ENCODE data around the gene CYP24A1. TPM values are rescaled to one million over a fixed set of nuclear protein-coding genes. Genes with fewer than 3 reads are reported as not detected.

CYP24A1 gene
- total and polyA plus RNA-seq, 2 donors (not counting 3 experiments of a cell fraction or from before 2014, with no cell fraction given) = not detected

DNA sequence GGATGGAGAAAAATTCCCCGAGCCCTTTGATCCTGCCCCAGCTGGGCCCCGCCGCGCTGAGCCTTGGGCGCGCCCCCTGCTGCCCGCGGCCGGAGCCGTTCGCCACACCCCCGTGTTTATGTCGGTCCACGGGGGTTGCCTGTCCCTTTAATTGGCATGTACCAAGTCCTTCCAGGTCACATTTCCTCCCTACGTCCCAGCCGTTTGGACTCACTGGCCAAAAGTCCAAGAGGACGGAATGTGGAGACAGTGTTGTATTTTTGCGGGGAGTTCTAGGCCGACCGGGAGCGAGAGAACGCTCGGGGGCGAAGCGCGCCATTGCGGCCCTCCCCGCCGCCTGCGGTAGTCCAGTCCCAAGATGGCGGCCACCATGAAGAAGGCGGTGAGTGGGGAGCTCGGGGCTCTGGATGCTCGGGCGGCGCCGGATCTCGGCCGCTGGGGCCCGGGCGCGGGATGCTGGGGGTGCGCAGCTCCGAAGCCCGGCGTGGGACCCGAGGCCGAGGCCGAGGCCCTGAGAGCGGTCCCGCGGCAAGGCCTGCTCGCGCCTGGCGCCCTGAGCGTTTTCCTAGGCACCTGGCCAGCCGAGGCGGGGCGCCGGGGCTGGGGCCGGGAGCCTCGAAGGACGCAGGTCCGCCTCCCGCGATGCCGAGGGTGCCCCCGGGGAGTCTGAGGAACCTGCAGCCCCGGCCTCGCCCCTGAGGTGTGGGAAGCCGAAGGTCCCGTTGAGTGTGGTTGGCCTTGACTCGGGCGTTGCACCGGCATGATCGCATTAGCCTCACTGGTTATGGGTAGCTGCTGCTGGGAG lies 34.2 kb upstream of the CYP24A1 start, which contains the start of gene PFDN4:
PFDN4 (plus strand) TSS at position 345 of the 805 bp plus-strand sequence; CDS start at position 359, 14 bp downstream.
- peak; percentile 89 for FAIRE-seq
- CTCF ChIA-PET = interaction anchor here (0.6 to 2.3 kb wide), 19 partner anchors 9 to 440 kb away, joined by 3 to 14 read pairs (median 4); no protein-coding TSS in a partner anchor
- TF ChIP-seq, protein P1, sequence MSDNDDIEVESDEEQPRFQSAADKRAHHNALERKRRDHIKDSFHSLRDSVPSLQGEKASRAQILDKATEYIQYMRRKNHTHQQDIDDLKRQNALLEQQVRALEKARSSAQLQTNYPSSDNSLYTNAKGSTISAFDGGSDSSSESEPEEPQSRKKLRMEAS (IDR thresholded peaks at IDR 0.05; ENCODE audit: insufficient read depth, insufficient read length) = peak; percentile 29
- TF ChIP-seq MYC (IDR thresholded peaks at IDR 0.05; ENCODE audit: low read depth, low read length) = no peak
- peak; percentile 67 for TF ChIP-seq POLR2A (IDR thresholded peaks at IDR 0.05; ENCODE audit: low read depth, low read length)
- TF ChIP-seq POLR2AphosphoS5 (IDR thresholded peaks at IDR 0.05; ENCODE audit: insufficient read depth, low read depth, low read length) = no peak
- TF ChIP-seq, protein P2, sequence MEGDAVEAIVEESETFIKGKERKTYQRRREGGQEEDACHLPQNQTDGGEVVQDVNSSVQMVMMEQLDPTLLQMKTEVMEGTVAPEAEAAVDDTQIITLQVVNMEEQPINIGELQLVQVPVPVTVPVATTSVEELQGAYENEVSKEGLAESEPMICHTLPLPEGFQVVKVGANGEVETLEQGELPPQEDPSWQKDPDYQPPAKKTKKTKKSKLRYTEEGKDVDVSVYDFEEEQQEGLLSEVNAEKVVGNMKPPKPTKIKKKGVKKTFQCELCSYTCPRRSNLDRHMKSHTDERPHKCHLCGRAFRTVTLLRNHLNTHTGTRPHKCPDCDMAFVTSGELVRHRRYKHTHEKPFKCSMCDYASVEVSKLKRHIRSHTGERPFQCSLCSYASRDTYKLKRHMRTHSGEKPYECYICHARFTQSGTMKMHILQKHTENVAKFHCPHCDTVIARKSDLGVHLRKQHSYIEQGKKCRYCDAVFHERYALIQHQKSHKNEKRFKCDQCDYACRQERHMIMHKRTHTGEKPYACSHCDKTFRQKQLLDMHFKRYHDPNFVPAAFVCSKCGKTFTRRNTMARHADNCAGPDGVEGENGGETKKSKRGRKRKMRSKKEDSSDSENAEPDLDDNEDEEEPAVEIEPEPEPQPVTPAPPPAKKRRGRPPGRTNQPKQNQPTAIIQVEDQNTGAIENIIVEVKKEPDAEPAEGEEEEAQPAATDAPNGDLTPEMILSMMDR (IDR thresholded peaks at IDR 0.05; ENCODE audit: extremely low read depth in 1 of 2, insufficient read depth in 1 of 2, low read depth in 1 of 2, low read length in 2 of 2) = peak; percentile 88 to 96
- BruUV-seq (replicated peaks) = no TSS peak
- Histone ChIP-seq H3K4me3 (replicated peaks in 1 of 3; ENCODE audit: insufficient read depth in 1 of 3, low read depth in 1 of 3, low read length in 3 of 3) (peak within 1 kb of the TSS; percentile 74 to 88 (median 76)), H3K4me1 (ENCODE audit: control insufficient read depth, extremely low read depth, insufficient read depth, low read length) (peaks cover 9% of the 10 kb centered on the region), H3K9me1 (replicated peaks; ENCODE audit: control insufficient read depth, extremely low read depth, insufficient read depth, low read length) (no peaks in the 10 kb centered on the region), H3K4me2 (ENCODE audit: insufficient read depth, low read length) (peak within 1 kb of the TSS; percentile 90), H2AFZ (ENCODE audit: low read depth, low read length) (peak within 1 kb of the TSS; percentile 78), H3K27me3 (ENCODE audit: control insufficient read depth in 2 of 2, insufficient read depth in 2 of 2, low read length in 2 of 2) (no peaks in the 10 kb centered on the region), H3K9me3 (replicated peaks; ENCODE audit: control insufficient read depth, insufficient read depth, low read length) (no peaks in the 10 kb centered on the region), H4K20me1 (replicated peaks; ENCODE audit: control insufficient read depth, extremely low read depth, insufficient read depth, low read length) (no peaks in the 10 kb centered on the region), H3K36me3 (ENCODE audit: control insufficient read depth in 2 of 2, extremely low read depth in 1 of 2, insufficient read depth in 2 of 2, low read length in 2 of 2) (no peaks in the 10 kb centered on the region), H3K9ac (replicated peaks; ENCODE audit: extremely low read depth, insufficient read depth, low read length) (peak within 1 kb of the TSS; percentile 97), H3K79me2 (ENCODE audit: control insufficient read depth, insufficient read depth, low read length) (peaks cover 46% of the 10 kb centered on the region), H3K27ac (ENCODE audit: insufficient read depth, low read depth, low read length) (peak within 1 kb of the TSS; percentile 97)
- POLR2A ChIA-PET = no interaction called here
- dilution Hi-C loops (cut with MboI; ENCODE audit: extremely low pct_ligation_motif_present, low sequenced_read_pairs) (no loop called here), intact Hi-C loops (cut with micrococcal nuclease) (loop anchor here (1.0 to 5.0 kb wide), 3 partner anchors 10 to 269 kb away; partner anchors contain the start of gene DOK5)
- peak; percentile 90 for DNase-seq (ENCODE audit: low read depth, low spot score)
